Small intestine (tissue), 7 donors: ENCODE data around the gene GPM6B. TPM values are rescaled to one million over a fixed set of nuclear protein-coding genes. Genes with fewer than 3 reads are reported as not detected.
"Not testable (repeated sequence)": the region's sequence is repeated elsewhere in the genome, so short reads cannot be mapped to it uniquely, and the experiment has no call there.

Experiments used
- DNase-seq, 2 donors: peaks; one replicate each; pipeline versions ENCODE4 v3.0.0 to v3.0.0-alpha.2; 2013
- FAIRE-seq: peaks from 2 replicates; lab custom pipeline; 2012; peaks lifted over from hg19 to GRCh38; lab: Jason Lieb, UNC
- H3K27ac ChIP-seq, 3 donors: one replicate each; pipeline ENCODE4 v1.5.1; 2013; ENCODE audit warnings: low read length in 2 of 3, mild to moderate bottlenecking in 2 of 3, control low read depth in 1 of 3, inconsistent platforms in 1 of 3, low read depth in 1 of 3, moderate library complexity in 1 of 3
- H3K27me3 ChIP-seq, 3 donors: one replicate each; pipeline ENCODE4 v1.6.1; 2013; ENCODE audit warnings: low read length in 3 of 3, inconsistent platforms in 1 of 3; ENCODE audit not compliant: control insufficient read depth in 3 of 3, insufficient read depth in 3 of 3
- H3K36me3 ChIP-seq, 3 donors: one replicate each; pipeline ENCODE4 v1.6.1; 2013; ENCODE audit warnings: low read length in 3 of 3, inconsistent platforms in 1 of 3, low read depth in 1 of 3, mild to moderate bottlenecking in 1 of 3, moderate library complexity in 1 of 3; ENCODE audit not compliant: control insufficient read depth in 3 of 3, insufficient read depth in 2 of 3
- H3K4me1 ChIP-seq, 3 donors: one replicate each; pipeline ENCODE4 v1.6.1; 2013; ENCODE audit warnings: low read length in 2 of 3, inconsistent platforms in 1 of 3, low read depth in 1 of 3, mild to moderate bottlenecking in 1 of 3, moderate library complexity in 1 of 3; ENCODE audit not compliant: control insufficient read depth in 3 of 3, insufficient read depth in 2 of 3
- H3K4me3 ChIP-seq, 3 donors: one replicate each; pipeline ENCODE4 v1.5.1; 2013; ENCODE audit warnings: low read length in 3 of 3, control low read depth in 1 of 3, inconsistent platforms in 1 of 3, low read depth in 1 of 3, mild to moderate bottlenecking in 1 of 3, moderate library complexity in 1 of 3
- H3K9me3 ChIP-seq, 2 donors: one replicate each; pipeline ENCODE4 v1.6.1; 2013; ENCODE audit warnings: low read depth in 1 of 2, low read length in 1 of 2; ENCODE audit not compliant: control insufficient read depth in 2 of 2, insufficient read depth in 1 of 2
- WGBS, 3 donors: extraction: QIAGEN DNeasy Blood & Tissue Kit; methylation state at CpG; one replicate each; pipeline ENCODE4 v1.1.7; 2013; 5-methylcytosine and 5-hydroxymethylcytosine counted together
- polyA plus RNA-seq, 4 donors: library from polyadenylated mRNA; stranded (reverse) in 3 of 4; unstranded in 1 of 4; fragments of 200-250 nt in 3 of 4; fragments of 120-200 nt in 1 of 4; gene quantifications; one replicate each; pipeline versions ENCODE4 v1.2.1 to v1.2.3, GENCODE V29; 2013
- donor health status: healthy with polysubstance abuse.
- donor health status: control.
- donor health status: control.
- donor health status: Bipolar disorder and iron deficiency.
- donor health status: healthy.

The GPM6B gene
- polyA plus RNA-seq, 4 donors: 0.54 to 4.9 (median 2.9) TPM

GRCh38 chrX:13726583-13726982 is 90.3 kb downstream of the GPM6B start:
- not testable (repeated sequence) for H3K4me3 ChIP-seq, H3K27me3 ChIP-seq, FAIRE-seq, H3K27ac ChIP-seq, H3K36me3 ChIP-seq, DNase-seq, H3K4me1 ChIP-seq, H3K9me3 ChIP-seq
- WGBS, 3 donors: 84 to 86% (median 85%) methylated on average over 2 of the region's 2 CpGs

- H3K9me3 ChIP-seq, H3K4me1 ChIP-seq, FAIRE-seq, H3K36me3 ChIP-seq, H3K27me3 ChIP-seq, DNase-seq, H3K4me3 ChIP-seq: not testable (repeated sequence)
- peak overlapping the region in 1 of 3 donors; percentile 16 for H3K27ac ChIP-seq
- WGBS, 3 donors: 79 to 84% (median 80%) methylated on average over 7 to 9 of the region's 9 CpGs
Observed at GRCh38 chrX:13724878-13725277, 92.0 kb downstream of the GPM6B start.

GRCh38 chrX:13721819-13722519 is 94.9 kb downstream of the GPM6B start:
- peak overlapping the region in 1 of 3 donors; percentile 60 for H3K27ac ChIP-seq
- H3K4me3 ChIP-seq: no peak overlapping the region
- no peaks in the 10 kb centered on the region for H3K4me1 ChIP-seq
- no peak for DNase-seq
- H3K36me3 ChIP-seq: peaks cover 0 to 13% (median 0%) of the 10 kb centered on the region in 3 donors
- H3K27me3 ChIP-seq: no peaks in the 10 kb centered on the region
- no peaks in the 10 kb centered on the region for H3K9me3 ChIP-seq
- FAIRE-seq: no peak
- 42 to 75% (median 74%) methylated on average over 7 of the region's 7 CpGs for WGBS, 3 donors

GRCh38 chrX:13721371-13721770 is 95.5 kb downstream of the GPM6B start:
- peak overlapping the region in 1 of 3 donors; percentile 60 for H3K27ac ChIP-seq

More at GRCh38 chrX:13721371-13721770, 95.5 kb downstream of the GPM6B start:
- no peak for DNase-seq
- no peak overlapping the region for H3K4me3 ChIP-seq
- WGBS, 3 donors: 80 to 93% (median 91%) methylated on average over 4 of the region's 4 CpGs
- no peaks in the 10 kb centered on the region for H3K27me3 ChIP-seq
- H3K4me1 ChIP-seq: no peaks in the 10 kb centered on the region
- H3K36me3 ChIP-seq: peaks cover 0 to 14% (median 0%) of the 10 kb centered on the region in 3 donors
- no peaks in the 10 kb centered on the region for H3K9me3 ChIP-seq
- no peak for FAIRE-seq

Other genes starting within 250 kb of the GPM6B start
- gene EGFL6, start 247.5 kb downstream of the GPM6B start, polyA plus RNA-seq: under 1 TPM in 2 of 4 donors, not detected in 2; 0.69 to 0.72 TPM
- 1 to 10 TPM; 1.4 to 3.2 (median 1.9) TPM for gene TCEANC, start 164.0 kb downstream of the GPM6B start, polyA plus RNA-seq
- gene RAB9A, start 128.0 kb downstream of the GPM6B start, polyA plus RNA-seq: 10 to 100 TPM; 16.5 to 32.4 (median 25.1) TPM
- gene TRAPPC2, start 82.5 kb downstream of the GPM6B start, polyA plus RNA-seq: 10 to 100 TPM in 1 of 4 donors, 1 to 10 TPM in 3; 6.4 to 14.5 (median 7.7) TPM
- 10 to 100 TPM; 18.3 to 71.3 (median 53.6) TPM for gene OFD1, start 82.3 kb downstream of the GPM6B start, polyA plus RNA-seq
- 10 to 100 TPM in 2 of 4 donors, 1 to 10 TPM in 2; 3.5 to 18.0 (median 10.5) TPM for gene GEMIN8, start 212.8 kb upstream of the GPM6B start, polyA plus RNA-seq